ENCODE measurements around the gene TRPV3. TPM values are rescaled to one million over a fixed set of nuclear protein-coding genes. Genes with fewer than 3 reads are reported as not detected.

TRPV3 gene
- total RNA-seq, 1 experiment from 2014 or later, result 2.1 TPM

- DNase-seq (ENCODE audit: low spot score), result no peak
These were observed 10.6 kb downstream of the TRPV3 start for GRCh38 chr17:3546997-3547396.

- DNase-seq (ENCODE audit: low spot score), result no peak
These were observed 11.1 kb downstream of the TRPV3 start for GRCh38 chr17:3546521-3546920.

GRCh38 chr17:3545151-3545550 is 12.5 kb downstream of the TRPV3 start:
- DNase-seq (ENCODE audit: low spot score), result no peak

- DNase-seq (ENCODE audit: low spot score), result no peak
These were observed 13.2 kb downstream of the TRPV3 start for GRCh38 chr17:3544365-3544764.

GRCh38 chr17:3543453-3543852 is 14.2 kb downstream of the TRPV3 start:
- DNase-seq (ENCODE audit: low spot score), result no peak

GRCh38 chr17:3542410-3543088 is 15.1 kb downstream of the TRPV3 start:
- no peak for DNase-seq (ENCODE audit: low spot score)

- DNase-seq (ENCODE audit: low spot score), result no peak
These were observed 17.6 kb downstream of the TRPV3 start for GRCh38 chr17:3539881-3540540.

- no peak for DNase-seq (ENCODE audit: low spot score)
These were observed 20.9 kb downstream of the TRPV3 start for GRCh38 chr17:3536716-3537115.

- DNase-seq (ENCODE audit: low spot score), result peak; percentile 33
These were observed 22.2 kb downstream of the TRPV3 start for GRCh38 chr17:3535253-3535995.

- no peak for DNase-seq (ENCODE audit: low spot score)
These were observed 22.7 kb downstream of the TRPV3 start for GRCh38 chr17:3534881-3535252.

- no peak for DNase-seq (ENCODE audit: low spot score)
These were observed 23.9 kb downstream of the TRPV3 start for GRCh38 chr17:3533752-3534151.

- DNase-seq (ENCODE audit: low spot score), result no peak
These were observed 24.8 kb downstream of the TRPV3 start for GRCh38 chr17:3532859-3533142.

- no peak for DNase-seq (ENCODE audit: low spot score)
These were observed 25.3 kb downstream of the TRPV3 start for GRCh38 chr17:3532106-3532858.

GRCh38 chr17:3531266-3532101 is 26.1 kb downstream of the TRPV3 start:
- no peak for DNase-seq (ENCODE audit: low spot score)

GRCh38 chr17:3529817-3530741 is 27.5 kb downstream of the TRPV3 start:
- DNase-seq (ENCODE audit: low spot score), result peak; percentile 6

GRCh38 chr17:3528880-3529511 is 28.6 kb downstream of the TRPV3 start:
- DNase-seq (ENCODE audit: low spot score), result peak; percentile 13

GRCh38 chr17:3528403-3528851 is 29.2 kb downstream of the TRPV3 start:
- DNase-seq (ENCODE audit: low spot score), result no peak

GRCh38 chr17:3527896-3528295 is 29.7 kb downstream of the TRPV3 start:
- no peak for DNase-seq (ENCODE audit: low spot score)

- DNase-seq (ENCODE audit: low spot score), result no peak
These were observed 30.1 kb downstream of the TRPV3 start for GRCh38 chr17:3527468-3527867.

- no peak for DNase-seq (ENCODE audit: low spot score)
These were observed 30.6 kb downstream of the TRPV3 start for GRCh38 chr17:3526971-3527370.
